GM12878 (cell line): ENCODE measurements around the gene TEKT3. TPM values are rescaled to one million over a fixed set of nuclear protein-coding genes. Genes with fewer than 3 reads are reported as not detected.

Source experiments
- CBFB ChIP-seq: IDR thresholded peaks from 2 replicates; pipeline ENCODE4 v1.6.1; 2016; ENCODE audit warnings: antibody characterized with exemption, low read depth
- FOXK2 ChIP-seq: fragments of 450-650 bp; IDR thresholded peaks from 2 replicates; pipeline ENCODE4 v1.6.1; 2017; ENCODE audit warnings: mild to moderate bottlenecking, moderate library complexity
- HCFC1 ChIP-seq: fragments of 150-350 bp; IDR thresholded peaks from 2 replicates; pipeline ENCODE4 v1.6.1; 2014; ENCODE audit warnings: low read length
- HDAC6 ChIP-seq: fragments of 200-600 bp; sonication (generic); IDR thresholded peaks from one replicate; pipeline ENCODE4 v1.8.0; 2017; ENCODE audit warnings: antibody characterized with exemption; ENCODE audit not compliant: unreplicated experiment
- NR2F1 ChIP-seq: fragments of 450-650 bp; conservative IDR thresholded peaks from 2 replicates; pipeline ENCODE4 v1.6.1; 2017; ENCODE audit warnings: mild to moderate bottlenecking
- RBBP5 ChIP-seq: fragments of 200-600 bp; sonication (generic); conservative IDR thresholded peaks from 2 replicates; pipeline ENCODE4 v1.6.1; 2016
- SIN3A ChIP-seq: IDR thresholded peaks from 2 replicates; pipeline ENCODE4 v1.6.1; 2012; ENCODE audit warnings: low read depth, low read length, improper control_type of control experiment
- SIX5 ChIP-seq: IDR thresholded peaks from 2 replicates; pipeline ENCODE4 v1.6.1; 2011; ENCODE audit warnings: mild to moderate bottlenecking, low read depth, low read length, moderate library complexity; ENCODE audit not compliant: severe bottlenecking
- ZSCAN29 ChIP-seq: fragments of 450-650 bp; IDR thresholded peaks from 2 replicates; pipeline ENCODE4 v1.6.1; 2017; ENCODE audit warnings: mild to moderate bottlenecking, moderate library complexity
- polyA plus RNA-seq, 11 experiments: library from polyadenylated mRNA; depleted of rRNA in 4 of 11; unstranded in 6 of 11; stranded (reverse) in 5 of 11; fragments of >200 nt; fragmentation: Nextera tagmentation in 4 of 11; fragmentation: Illumina TruSeq in 1 of 11; extraction: Ambion mirVana in 4 of 11; extraction: Trizol in 1 of 11; gene quantifications; 1 replicate in 1 of 11; 2 replicates in 10 of 11; pipeline versions ENCODE4 v1.2.1 to v1.2.3, GENCODE V29; 2011 to 2016; ENCODE audit warnings: inconsistent platforms in 2 of 11, missing spikeins in 2 of 11, low read depth in 1 of 11
- total RNA-seq, 4 experiments: library from RNA; depleted of rRNA in 3 of 4; stranded (reverse); fragments of >200 nt in 3 of 4; fragmentation: Illumina TruSeq in 1 of 4; extraction: Trizol in 1 of 4; gene quantifications; 2 replicates each; pipeline versions ENCODE4 v1.2.1 to v1.2.3, GENCODE V29; 2013 to 2021
- TF ChIP-seq, protein P1 (sequence below): fragments of 450-650 bp; IDR thresholded peaks from 2 replicates; pipeline ENCODE4 v1.6.1; 2018; ENCODE audit warnings: borderline replicate concordance, mild to moderate bottlenecking; ENCODE audit not compliant: partially characterized antibody
- TF ChIP-seq, protein P2 (sequence below): fragments of 450-650 bp; IDR thresholded peaks from 2 replicates; pipeline ENCODE4 v1.6.1; 2016; ENCODE audit warnings: mild to moderate bottlenecking, moderate library complexity, borderline replicate concordance
- TF ChIP-seq, protein P3 (sequence below): fragments of 450-650 bp; IDR thresholded peaks from 2 replicates; pipeline ENCODE4 v1.6.1; 2017; ENCODE audit warnings: borderline replicate concordance

Gene TEKT3
- total and polyA plus RNA-seq, 10 of the 15 experiments (the other 5 are each of a cell fraction or from before 2014, with no cell fraction given) = 0.15 TPM; not detected in 9

DNA sequence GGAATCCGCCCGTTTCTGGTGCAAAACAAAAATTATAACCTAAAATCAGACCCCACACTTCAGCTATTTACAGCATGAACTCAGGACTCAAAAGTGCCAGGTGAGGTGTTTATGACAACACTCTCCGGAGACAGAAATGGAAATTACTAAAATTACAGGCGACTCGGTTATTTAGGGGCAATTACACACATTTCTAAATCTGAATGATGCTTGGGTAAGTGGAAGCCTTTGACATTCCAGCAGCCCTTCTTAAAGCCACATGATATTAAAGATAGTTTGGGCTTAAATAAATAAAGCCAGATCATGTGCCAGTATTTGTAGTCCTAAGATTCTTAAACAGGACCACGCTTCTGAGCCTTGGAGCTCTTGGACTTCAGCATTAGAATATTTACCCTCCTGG is 39.6 kb downstream of the TEKT3 start (continued):
- TF ChIP-seq, protein P1, sequence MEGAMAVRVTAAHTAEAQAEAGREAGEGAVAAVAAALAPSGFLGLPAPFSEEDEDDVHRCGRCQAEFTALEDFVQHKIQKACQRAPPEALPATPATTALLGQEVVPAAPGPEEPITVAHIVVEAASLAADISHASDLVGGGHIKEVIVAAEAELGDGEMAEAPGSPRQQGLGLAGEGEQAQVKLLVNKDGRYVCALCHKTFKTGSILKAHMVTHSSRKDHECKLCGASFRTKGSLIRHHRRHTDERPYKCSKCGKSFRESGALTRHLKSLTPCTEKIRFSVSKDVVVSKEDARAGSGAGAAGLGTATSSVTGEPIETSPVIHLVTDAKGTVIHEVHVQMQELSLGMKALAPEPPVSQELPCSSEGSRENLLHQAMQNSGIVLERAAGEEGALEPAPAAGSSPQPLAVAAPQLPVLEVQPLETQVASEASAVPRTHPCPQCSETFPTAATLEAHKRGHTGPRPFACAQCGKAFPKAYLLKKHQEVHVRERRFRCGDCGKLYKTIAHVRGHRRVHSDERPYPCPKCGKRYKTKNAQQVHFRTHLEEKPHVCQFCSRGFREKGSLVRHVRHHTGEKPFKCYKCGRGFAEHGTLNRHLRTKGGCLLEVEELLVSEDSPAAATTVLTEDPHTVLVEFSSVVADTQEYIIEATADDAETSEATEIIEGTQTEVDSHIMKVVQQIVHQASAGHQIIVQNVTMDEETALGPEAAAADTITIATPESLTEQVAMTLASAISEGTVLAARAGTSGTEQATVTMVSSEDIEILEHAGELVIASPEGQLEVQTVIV = no peak
- no peak for TF ChIP-seq NR2F1
- TF ChIP-seq, protein P2, sequence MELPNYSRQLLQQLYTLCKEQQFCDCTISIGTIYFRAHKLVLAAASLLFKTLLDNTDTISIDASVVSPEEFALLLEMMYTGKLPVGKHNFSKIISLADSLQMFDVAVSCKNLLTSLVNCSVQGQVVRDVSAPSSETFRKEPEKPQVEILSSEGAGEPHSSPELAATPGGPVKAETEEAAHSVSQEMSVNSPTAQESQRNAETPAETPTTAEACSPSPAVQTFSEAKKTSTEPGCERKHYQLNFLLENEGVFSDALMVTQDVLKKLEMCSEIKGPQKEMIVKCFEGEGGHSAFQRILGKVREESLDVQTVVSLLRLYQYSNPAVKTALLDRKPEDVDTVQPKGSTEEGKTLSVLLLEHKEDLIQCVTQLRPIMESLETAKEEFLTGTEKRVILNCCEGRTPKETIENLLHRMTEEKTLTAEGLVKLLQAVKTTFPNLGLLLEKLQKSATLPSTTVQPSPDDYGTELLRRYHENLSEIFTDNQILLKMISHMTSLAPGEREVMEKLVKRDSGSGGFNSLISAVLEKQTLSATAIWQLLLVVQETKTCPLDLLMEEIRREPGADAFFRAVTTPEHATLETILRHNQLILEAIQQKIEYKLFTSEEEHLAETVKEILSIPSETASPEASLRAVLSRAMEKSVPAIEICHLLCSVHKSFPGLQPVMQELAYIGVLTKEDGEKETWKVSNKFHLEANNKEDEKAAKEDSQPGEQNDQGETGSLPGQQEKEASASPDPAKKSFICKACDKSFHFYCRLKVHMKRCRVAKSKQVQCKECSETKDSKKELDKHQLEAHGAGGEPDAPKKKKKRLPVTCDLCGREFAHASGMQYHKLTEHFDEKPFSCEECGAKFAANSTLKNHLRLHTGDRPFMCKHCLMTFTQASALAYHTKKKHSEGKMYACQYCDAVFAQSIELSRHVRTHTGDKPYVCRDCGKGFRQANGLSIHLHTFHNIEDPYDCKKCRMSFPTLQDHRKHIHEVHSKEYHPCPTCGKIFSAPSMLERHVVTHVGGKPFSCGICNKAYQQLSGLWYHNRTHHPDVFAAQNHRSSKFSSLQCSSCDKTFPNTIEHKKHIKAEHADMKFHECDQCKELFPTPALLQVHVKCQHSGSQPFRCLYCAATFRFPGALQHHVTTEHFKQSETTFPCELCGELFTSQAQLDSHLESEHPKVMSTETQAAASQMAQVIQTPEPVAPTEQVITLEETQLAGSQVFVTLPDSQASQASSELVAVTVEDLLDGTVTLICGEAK = no peak
- TF ChIP-seq FOXK2 = no peak
- no peak for TF ChIP-seq HDAC6
- no peak for TF ChIP-seq HCFC1
- TF ChIP-seq ZSCAN29 = no peak
- no peak for TF ChIP-seq RBBP5
- no peak for TF ChIP-seq CBFB
- no peak for TF ChIP-seq SIN3A
- TF ChIP-seq SIX5 = no peak
- TF ChIP-seq, protein P3, sequence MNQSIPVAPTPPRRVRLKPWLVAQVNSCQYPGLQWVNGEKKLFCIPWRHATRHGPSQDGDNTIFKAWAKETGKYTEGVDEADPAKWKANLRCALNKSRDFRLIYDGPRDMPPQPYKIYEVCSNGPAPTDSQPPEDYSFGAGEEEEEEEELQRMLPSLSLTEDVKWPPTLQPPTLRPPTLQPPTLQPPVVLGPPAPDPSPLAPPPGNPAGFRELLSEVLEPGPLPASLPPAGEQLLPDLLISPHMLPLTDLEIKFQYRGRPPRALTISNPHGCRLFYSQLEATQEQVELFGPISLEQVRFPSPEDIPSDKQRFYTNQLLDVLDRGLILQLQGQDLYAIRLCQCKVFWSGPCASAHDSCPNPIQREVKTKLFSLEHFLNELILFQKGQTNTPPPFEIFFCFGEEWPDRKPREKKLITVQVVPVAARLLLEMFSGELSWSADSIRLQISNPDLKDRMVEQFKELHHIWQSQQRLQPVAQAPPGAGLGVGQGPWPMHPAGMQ = no peak
- TF ChIP-seq, all 136 proteins: peak for 0
